WTC11 (cell line): ENCODE data around the gene TTLL10. TPM values are rescaled to one million over a fixed set of nuclear protein-coding genes. Genes with fewer than 3 reads are reported as not detected.

Experiments used
- ATAC-seq: fragments of 200-7000 bp; cut with Tn5 transposase; 2 replicates; pipeline ENCODE4 v1.10.0; 2021; ENCODE audit warnings: mild to moderate bottlenecking, moderate library complexity
- CTCF ChIA-PET: fragments of 300-600 bp; sonication (Branson Sonifier 250); formaldehyde crosslinking; loops from one replicate; lab custom pipeline; 2021; ENCODE audit warnings: antibody characterized with exemption; lab: Charles Lee
- POLR2A ChIA-PET: fragments of 350-600 bp; sonication (Branson Sonifier 250); formaldehyde crosslinking; loops from one replicate; lab custom pipeline; 2021; ENCODE audit warnings: antibody characterized with exemption; lab: Charles Lee
- DNase-seq: peaks from one replicate; pipeline ENCODE4 v3.0.0; 2021; ENCODE audit warnings: low spot score
- H3K27ac Mint-ChIP-seq: 2 replicates; pipeline ENCODE4 v1.8.0; 2021; ENCODE audit warnings: mixed read lengths
- H3K27me3 Mint-ChIP-seq: 2 replicates; pipeline ENCODE4 v1.8.0; 2021; ENCODE audit warnings: low read depth, mild to moderate bottlenecking, moderate library complexity, mixed read lengths
- H3K36me3 Mint-ChIP-seq: 2 replicates; pipeline ENCODE4 v1.8.0; 2021; ENCODE audit warnings: mixed read lengths
- H3K4me1 Mint-ChIP-seq: 2 replicates; pipeline ENCODE4 v1.8.0; 2022; ENCODE audit warnings: mixed read lengths
- H3K4me3 Mint-ChIP-seq: 2 replicates; pipeline ENCODE4 v1.8.0; 2021; ENCODE audit warnings: mild to moderate bottlenecking, moderate library complexity, mixed read lengths
- H3K9me3 Mint-ChIP-seq: 2 replicates; pipeline ENCODE4 v1.8.0; 2021; ENCODE audit warnings: mixed read lengths
- CDX4 ChIP-seq: fragments of 250-450 bp; sonication (Bioruptor Pico); IDR thresholded peaks from 2 replicates; pipeline ENCODE4 v1.9.0; 2021; ENCODE audit warnings: moderate library complexity, mild to moderate bottlenecking, inconsistent platforms, borderline replicate concordance
- ELF4 ChIP-seq: sonication (generic); formaldehyde crosslinking; IDR thresholded peaks from 2 replicates; pipeline ENCODE4 v1.8.1; 2022; ENCODE audit warnings: low read depth, mild to moderate bottlenecking, moderate library complexity, missing genetic modification reagents
- FOXK1 ChIP-seq: sonication (generic); formaldehyde crosslinking; IDR thresholded peaks from 2 replicates; pipeline ENCODE4 v1.8.0; 2022; ENCODE audit warnings: mild to moderate bottlenecking, moderate library complexity, missing genetic modification reagents
- GABPB1 ChIP-seq: sonication (generic); formaldehyde crosslinking; IDR thresholded peaks from 2 replicates; pipeline ENCODE4 v1.8.1; 2023; ENCODE audit warnings: mild to moderate bottlenecking, missing genetic modification reagents
- IRF1 ChIP-seq: sonication (generic); formaldehyde crosslinking; IDR thresholded peaks from 2 replicates; pipeline ENCODE4 v1.8.0; 2023; ENCODE audit warnings: missing genetic modification reagents
- MLX ChIP-seq: sonication (generic); formaldehyde crosslinking; IDR thresholded peaks from 2 replicates; pipeline ENCODE4 v1.8.1; 2023; ENCODE audit warnings: mild to moderate bottlenecking, missing genetic modification reagents, moderate library complexity
- MYBL2 ChIP-seq: sonication (generic); formaldehyde crosslinking; IDR thresholded peaks from 2 replicates; pipeline ENCODE4 v1.8.1; 2023; ENCODE audit warnings: mild to moderate bottlenecking, moderate library complexity, missing genetic modification reagents
- NR1H2 ChIP-seq: sonication (generic); formaldehyde crosslinking; IDR thresholded peaks from 2 replicates; pipeline ENCODE4 v1.9.0; 2021; ENCODE audit warnings: mild to moderate bottlenecking, moderate library complexity, missing genetic modification reagents
- PRDM15 ChIP-seq: sonication (generic); formaldehyde crosslinking; IDR thresholded peaks from 2 replicates; pipeline ENCODE4 v1.8.0; 2022; ENCODE audit warnings: missing genetic modification reagents
- PREB ChIP-seq: sonication (generic); formaldehyde crosslinking; IDR thresholded peaks from 2 replicates; pipeline ENCODE4 v1.8.1; 2022; ENCODE audit warnings: mild to moderate bottlenecking, missing genetic modification reagents, moderate library complexity, borderline replicate concordance
- SOX15 ChIP-seq: fragments of 250-450 bp; sonication (Bioruptor Pico); IDR thresholded peaks from 2 replicates; pipeline ENCODE4 v1.9.0; 2021; ENCODE audit warnings: mild to moderate bottlenecking
- STAT6 ChIP-seq: sonication (generic); formaldehyde crosslinking; conservative IDR thresholded peaks from 2 replicates; pipeline ENCODE4 v1.8.1; 2023; ENCODE audit warnings: mild to moderate bottlenecking, low read depth, missing genetic modification reagents, moderate library complexity
- TCF7 ChIP-seq: sonication (generic); formaldehyde crosslinking; IDR thresholded peaks from 2 replicates; pipeline ENCODE4 v1.8.0; 2022; ENCODE audit warnings: mild to moderate bottlenecking, low read depth, missing genetic modification reagents, moderate library complexity
- TEAD1 ChIP-seq: sonication (generic); formaldehyde crosslinking; IDR thresholded peaks from 2 replicates; pipeline ENCODE4 v1.8.0; 2022; ENCODE audit warnings: mild to moderate bottlenecking, missing genetic modification reagents
- USF1 ChIP-seq: sonication (generic); formaldehyde crosslinking; IDR thresholded peaks from 2 replicates; pipeline ENCODE4 v1.8.0; 2022; ENCODE audit warnings: mild to moderate bottlenecking, missing genetic modification reagents
- USF2 ChIP-seq: sonication (generic); formaldehyde crosslinking; IDR thresholded peaks from 2 replicates; pipeline ENCODE4 v1.8.1; 2023; ENCODE audit warnings: mild to moderate bottlenecking, missing genetic modification reagents, moderate library complexity
- ZNF138 ChIP-seq: sonication (generic); formaldehyde crosslinking; conservative IDR thresholded peaks from 2 replicates; pipeline ENCODE4 v1.8.1; 2022; ENCODE audit warnings: mild to moderate bottlenecking, moderate library complexity, missing genetic modification reagents
- ZNF219 ChIP-seq: sonication (generic); formaldehyde crosslinking; IDR thresholded peaks from 2 replicates; pipeline ENCODE4 v1.8.0; 2023; ENCODE audit warnings: missing genetic modification reagents, mild to moderate bottlenecking, borderline replicate concordance
- ZNF416 ChIP-seq: fragments of 250-450 bp; sonication (Bioruptor Pico); IDR thresholded peaks from 2 replicates; pipeline ENCODE4 v1.9.0; 2021; ENCODE audit warnings: mild to moderate bottlenecking, inconsistent platforms
- ZNF425 ChIP-seq: fragments of 250-450 bp; sonication (Bioruptor Pico); conservative IDR thresholded peaks from 2 replicates; pipeline ENCODE4 v1.9.0; 2021; ENCODE audit warnings: mild to moderate bottlenecking
- ZNF512 ChIP-seq: sonication (generic); formaldehyde crosslinking; IDR thresholded peaks from 2 replicates; pipeline ENCODE4 v1.8.1; 2022; ENCODE audit warnings: missing genetic modification reagents, borderline replicate concordance
- total RNA-seq: library from RNA; stranded (reverse); gene quantifications from 3 replicates; pipeline ENCODE4 v1.2.3, GENCODE V29; 2021

The TTLL10 gene
- total RNA-seq, 1 experiment from 2014 or later, result 1.1 TPM

GRCh38 chr1:1148569-1148968 lies 25.1 kb upstream of the TTLL10 start (continued):
- TF ChIP-seq USF1 (CRISPR knock-in tag) (peak; percentile 61; the same call in 1 of the 2 replicates), MYBL2 (CRISPR knock-in tag) (no peak), ZNF425 (CRISPR knock-in tag) (no peak), STAT6 (no peak), USF2 (CRISPR knock-in tag) (0 out of 2 replicates have a peak, but pooled peaks have one; percentile 6), NR1H2 (CRISPR knock-in tag) (no peak), IRF1 (no peak), ZNF138 (CRISPR knock-in tag) (no peak), SOX15 (no peak), ZNF512 (CRISPR knock-in tag) (no peak), MLX (CRISPR knock-in tag) (no peak)

- ATAC-seq (no peak), DNase-seq (no peak)
- peaks cover 13% of the 10 kb centered on the region for H3K27me3 Mint-ChIP-seq
- peaks cover 18% of the 10 kb centered on the region for H3K36me3 Mint-ChIP-seq
- no peak overlapping the region for H3K4me3 Mint-ChIP-seq
- ChIA-PET CTCF (no interaction called here), POLR2A (no interaction called here)
- H3K9me3 Mint-ChIP-seq, result peaks cover 23% of the 10 kb centered on the region
- no peaks in the 10 kb centered on the region for H3K4me1 Mint-ChIP-seq
- no peak overlapping the region for H3K27ac Mint-ChIP-seq
- TF ChIP-seq ELF4, result no peak
- no peak for TF ChIP-seq ZNF219 (CRISPR knock-in tag)
- no peak for TF ChIP-seq PRDM15 (CRISPR knock-in tag)
- TF ChIP-seq MYBL2 (CRISPR knock-in tag), result no peak
- no peak for TF ChIP-seq GABPB1 (CRISPR knock-in tag)
- no peak for TF ChIP-seq FOXK1 (CRISPR knock-in tag)
- no peak for TF ChIP-seq TCF7 (CRISPR knock-in tag)
- no peak for TF ChIP-seq CDX4
- TF ChIP-seq PREB (CRISPR knock-in tag), result no peak
- TF ChIP-seq SOX15, result no peak
- no peak for TF ChIP-seq ZNF416 (CRISPR knock-in tag)
- no peak for TF ChIP-seq TEAD1 (CRISPR knock-in tag)
- no peak for TF ChIP-seq NR1H2 (CRISPR knock-in tag)
Measured at GRCh38 chr1:1149416-1149815, 24.3 kb upstream of the TTLL10 start.
